OCI-LY7 (cell line): ENCODE measurements around the gene KLHL6. TPM values are rescaled to one million over a fixed set of nuclear protein-coding genes. Genes with fewer than 3 reads are reported as not detected.

Experiments used
- BruUV-seq: library from RNA; stranded (reverse); fragments of 400-500 nt; replicated peaks from 2 replicates; lab custom pipeline; 2021; lab: Mats Ljungman, UMichigan
- CTCF ChIA-PET: fragments of 300-600 bp; sonication (Branson Sonifier 250); formaldehyde crosslinking; loops from one replicate; lab custom pipeline; 2022; ENCODE audit warnings: antibody characterized with exemption; ENCODE audit not compliant: unreplicated experiment; lab: Charles Lee
- POLR2A ChIA-PET: fragments of 300-600 bp; sonication (Branson Sonifier 250); formaldehyde crosslinking; loops from one replicate; lab custom pipeline; 2022; ENCODE audit warnings: antibody characterized with exemption; lab: Charles Lee
- DNase-seq: peaks from one replicate; pipeline ENCODE4 v3.0.0-alpha.2; 2015; ENCODE audit warnings: low spot score
- H2AFZ ChIP-seq: fragments of 200-600 bp; sonication (generic), shearing (Covaris generic); 2 replicates; pipeline ENCODE4 v1.6.1; 2014; ENCODE audit warnings: mild to moderate bottlenecking, antibody characterized with exemption, low read length, moderate library complexity
- H3K27ac ChIP-seq: fragments of 200-600 bp; sonication (generic); 2 replicates; pipeline ENCODE4 v1.5.1; 2014; ENCODE audit warnings: mixed run types, low read depth, mild to moderate bottlenecking, moderate library complexity, low read length, inconsistent platforms; ENCODE audit not compliant: poor library complexity, severe bottlenecking
- H3K36me3 ChIP-seq: fragments of 200-600 bp; sonication (generic); 2 replicates; pipeline ENCODE4 v1.6.1; 2014; ENCODE audit warnings: mild to moderate bottlenecking, antibody characterized with exemption, low read length, moderate library complexity, mixed read lengths; ENCODE audit not compliant: insufficient read depth
- H3K4me1 ChIP-seq: fragments of 200-600 bp; sonication (generic); 2 replicates; pipeline ENCODE4 v1.5.1; 2014; ENCODE audit warnings: mild to moderate bottlenecking, low read length; ENCODE audit not compliant: insufficient read depth, poor library complexity, severe bottlenecking
- H3K4me2 ChIP-seq: fragments of 200-600 bp; sonication (generic); 2 replicates; pipeline ENCODE4 v1.6.1; 2014; ENCODE audit warnings: mild to moderate bottlenecking, low read length
- H3K4me3 ChIP-seq: fragments of 200-600 bp; sonication (generic); 2 replicates; pipeline ENCODE4 v1.5.1; 2014; ENCODE audit warnings: mild to moderate bottlenecking, low read depth, low read length; ENCODE audit not compliant: poor library complexity, severe bottlenecking
- H3K79me2 ChIP-seq: fragments of 200-600 bp; sonication (generic); 2 replicates; pipeline ENCODE4 v1.6.1; 2016; ENCODE audit warnings: low read depth, mild to moderate bottlenecking, low read length, moderate library complexity, mixed read lengths; ENCODE audit not compliant: insufficient read depth
- H3K9me2 ChIP-seq: fragments of 200-600 bp; sonication (generic); 2 replicates; pipeline ENCODE4 v1.6.1; 2016; ENCODE audit warnings: mild to moderate bottlenecking, low read length, mixed read lengths; ENCODE audit not compliant: insufficient read depth
- H3K9me3 ChIP-seq: fragments of 200-600 bp; sonication (generic); 2 replicates; pipeline ENCODE4 v1.6.1; 2014; ENCODE audit warnings: mild to moderate bottlenecking, mixed run types, low read length, mixed read lengths
- H4K20me1 ChIP-seq: fragments of 200-600 bp; sonication (generic); 2 replicates; pipeline ENCODE4 v1.6.1; 2014; ENCODE audit warnings: mild to moderate bottlenecking, antibody characterized with exemption, low read length, moderate library complexity, mixed read lengths; ENCODE audit not compliant: insufficient read depth
- CTCF ChIP-seq: fragments of 200-600 bp; sonication (generic); conservative IDR thresholded peaks from 2 replicates; pipeline ENCODE4 v1.5.1; 2014; ENCODE audit warnings: mild to moderate bottlenecking, antibody characterized with exemption, low read length, moderate library complexity, mixed read lengths
- EZH2phosphoT487 ChIP-seq: fragments of 200-600 bp; sonication (generic); IDR thresholded peaks from 2 replicates; pipeline ENCODE4 v1.6.1; 2018; ENCODE audit warnings: low read depth, borderline replicate concordance, mild to moderate bottlenecking, mixed run types, antibody characterized with exemption, low read length, moderate library complexity, mixed read lengths
- intact Hi-C: fragments of 100-400 bp; cut with micrococcal nuclease; formaldehyde crosslinking; loops from one replicate; pipeline ENCODE4 v1.10.0; 2022; ENCODE audit not compliant: unreplicated experiment
- total RNA-seq, 2 experiments: library from RNA; depleted of rRNA in 1 of 2; stranded (reverse); fragments of >200 nt in 1 of 2; shearing (Covaris generic) in 1 of 2; gene quantifications; 2 replicates each; pipeline ENCODE4 v1.2.3, GENCODE V29; 2014 to 2022

The KLHL6 gene
- total RNA-seq, 2 experiments from 2014 or later = 143 to 169 TPM

GRCh38 chr3:183594636-183595035 lies 39.1 kb upstream of the KLHL6 start:
- POLR2A ChIA-PET = interaction anchor here (0.7 to 12.0 kb wide), 9 partner anchors 10 to 516 kb away, joined by 3 to 265 read pairs (median 4); partner anchors contain the start of genes KLHL24 and YEATS2
- H3K9me2 ChIP-seq = no peaks in the 10 kb centered on the region
- H3K27ac ChIP-seq = peak overlapping the region; percentile 35
- H3K9me3 ChIP-seq = peaks cover 36% of the 10 kb centered on the region
- peak overlapping the region; percentile 46; the same call in 1 of the 2 replicates for H2AFZ ChIP-seq
- peaks cover 58% of the 10 kb centered on the region for H3K4me1 ChIP-seq
- intact Hi-C loops = no loop called here
- no peak overlapping the region for H3K4me2 ChIP-seq
- TF ChIP-seq EZH2phosphoT487 (no peak), CTCF (no peak)
- H3K36me3 ChIP-seq = peaks cover 4% of the 10 kb centered on the region; the same call in 1 of the 2 replicates
- no TSS peak for BruUV-seq
- 0 out of 2 replicates have a peak, but pooled peaks cover 4% of the 10 kb centered on the region for H3K79me2 ChIP-seq
- H3K4me3 ChIP-seq = no peak overlapping the region
- no peak for DNase-seq
- no peaks in the 10 kb centered on the region for H4K20me1 ChIP-seq
- CTCF ChIA-PET = interaction anchor here (0.8 kb wide), 1 partner anchor 10 kb away, joined by 4 read pairs; no protein-coding TSS in a partner anchor

- Histone ChIP-seq H3K79me2 (0 out of 2 replicates have a peak, but pooled peaks cover 4% of the 10 kb centered on the region), H4K20me1 (no peaks in the 10 kb centered on the region), H3K4me1 (peaks cover 76% of the 10 kb centered on the region), H3K27ac (peak overlapping the region; percentile 98), H2AFZ (peak overlapping the region; percentile 65; the same call in 1 of the 2 replicates), H3K4me2 (peak overlapping the region; percentile 91), H3K9me2 (no peaks in the 10 kb centered on the region), H3K9me3 (peaks cover 23% of the 10 kb centered on the region; the same call in 1 of the 2 replicates), H3K36me3 (no peaks in the 10 kb centered on the region; the same call in 1 of the 2 replicates), H3K4me3 (peak overlapping the region; percentile 57)
- ChIA-PET POLR2A (interaction anchor here (0.7 to 12.0 kb wide), 15 partner anchors 14 to 155 kb away, joined by 3 to 265 read pairs (median 5); partner anchors contain the start of gene KLHL24), CTCF (interaction anchor here (2.1 to 4.4 kb wide), 3 partner anchors 13 to 33 kb away, joined by 6 to 50 read pairs (median 16); no protein-coding TSS in a partner anchor)
- intact Hi-C loops = loop anchor here (1.0 to 2.0 kb wide), 4 partner anchors 41 to 106 kb away; no protein-coding TSS in a partner anchor
- peak; percentile 66 for DNase-seq
- TF ChIP-seq EZH2phosphoT487 = no peak
- TF ChIP-seq CTCF = no peak
- no TSS peak for BruUV-seq
These were observed 37.3 kb upstream of the KLHL6 start for GRCh38 chr3:183592821-183593220.
